Measurements from ENCODE around the gene LILRB1. TPM values are rescaled to one million over a fixed set of nuclear protein-coding genes. Genes with fewer than 3 reads are reported as not detected.

Gene LILRB1
- total RNA-seq, 4 donors from 2014 or later: 0.10 to 0.69 (median 0.50) TPM

DNA sequence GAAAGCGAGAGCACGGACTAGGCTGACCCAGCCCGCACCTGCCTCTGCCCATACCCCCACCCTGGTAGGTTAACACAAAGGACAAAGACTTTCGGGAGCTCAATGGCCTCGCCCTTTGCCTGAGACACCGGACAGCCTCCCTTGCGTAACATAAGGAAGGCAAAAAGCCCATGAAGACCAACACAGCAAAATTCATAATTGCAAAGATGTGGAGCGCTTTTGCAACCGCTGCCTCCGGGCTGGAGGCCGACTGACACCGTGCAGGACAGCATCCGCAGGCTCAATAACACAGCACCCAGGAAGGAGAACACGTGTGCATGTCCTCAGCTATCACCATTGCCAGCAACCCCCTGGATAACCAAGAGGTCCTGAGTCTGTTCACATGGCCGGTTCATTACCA is 21.5 kb upstream of the LILRB1 start:
- intact Hi-C loops (cut with DNase I; ENCODE audit: low total_unique reads): no loop called here
- WGBS, 2 donors: 76 to 93% methylated on average over 15 of the region's 15 CpGs
- H3K4me3 ChIP-seq (ENCODE audit: low read depth, poor library complexity, severe bottlenecking): no peak overlapping the region
- peak in 1 of 2 donors; percentile 43 for DNase-seq (ENCODE audit: low spot score in 2 of 2)
- no peak for TF ChIP-seq POLR2A (IDR thresholded peaks at IDR 0.05)
- TF ChIP-seq, protein P1, sequence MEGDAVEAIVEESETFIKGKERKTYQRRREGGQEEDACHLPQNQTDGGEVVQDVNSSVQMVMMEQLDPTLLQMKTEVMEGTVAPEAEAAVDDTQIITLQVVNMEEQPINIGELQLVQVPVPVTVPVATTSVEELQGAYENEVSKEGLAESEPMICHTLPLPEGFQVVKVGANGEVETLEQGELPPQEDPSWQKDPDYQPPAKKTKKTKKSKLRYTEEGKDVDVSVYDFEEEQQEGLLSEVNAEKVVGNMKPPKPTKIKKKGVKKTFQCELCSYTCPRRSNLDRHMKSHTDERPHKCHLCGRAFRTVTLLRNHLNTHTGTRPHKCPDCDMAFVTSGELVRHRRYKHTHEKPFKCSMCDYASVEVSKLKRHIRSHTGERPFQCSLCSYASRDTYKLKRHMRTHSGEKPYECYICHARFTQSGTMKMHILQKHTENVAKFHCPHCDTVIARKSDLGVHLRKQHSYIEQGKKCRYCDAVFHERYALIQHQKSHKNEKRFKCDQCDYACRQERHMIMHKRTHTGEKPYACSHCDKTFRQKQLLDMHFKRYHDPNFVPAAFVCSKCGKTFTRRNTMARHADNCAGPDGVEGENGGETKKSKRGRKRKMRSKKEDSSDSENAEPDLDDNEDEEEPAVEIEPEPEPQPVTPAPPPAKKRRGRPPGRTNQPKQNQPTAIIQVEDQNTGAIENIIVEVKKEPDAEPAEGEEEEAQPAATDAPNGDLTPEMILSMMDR (IDR thresholded peaks at IDR 0.05): no peak

DNA sequence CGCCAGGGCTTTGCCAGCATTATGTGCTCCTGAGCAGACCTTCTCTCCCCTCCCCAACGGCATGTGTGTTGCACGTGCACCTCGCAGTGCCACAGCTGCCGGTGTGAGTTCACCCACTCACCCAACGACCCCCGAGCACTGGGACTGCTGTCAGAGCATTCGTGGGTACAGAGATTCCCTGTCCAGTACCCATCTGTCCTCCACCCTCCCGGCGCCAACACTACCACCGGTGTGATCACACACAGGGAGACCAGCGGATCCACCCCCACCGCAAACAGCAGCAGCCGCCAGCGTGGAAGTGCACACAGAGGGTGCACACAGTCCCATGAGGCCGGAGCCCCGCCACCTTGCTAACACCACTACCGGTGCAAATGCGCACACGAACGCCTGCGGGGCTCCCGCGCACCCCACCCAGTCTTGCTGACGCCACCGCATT is 20.9 kb upstream of the LILRB1 start:
- 87 to 91% methylated on average over 19 to 26 of the region's 26 CpGs for WGBS, 2 donors
- intact Hi-C loops (cut with DNase I; ENCODE audit: low total_unique reads): no loop called here
- DNase-seq (ENCODE audit: low spot score in 2 of 2): peak in 1 of 2 donors; percentile 52
- TF ChIP-seq, protein P1 (IDR thresholded peaks at IDR 0.05): no peak
- no peak for TF ChIP-seq POLR2A (IDR thresholded peaks at IDR 0.05)
- H3K4me3 ChIP-seq (ENCODE audit: low read depth, poor library complexity, severe bottlenecking): no peak overlapping the region

DNA sequence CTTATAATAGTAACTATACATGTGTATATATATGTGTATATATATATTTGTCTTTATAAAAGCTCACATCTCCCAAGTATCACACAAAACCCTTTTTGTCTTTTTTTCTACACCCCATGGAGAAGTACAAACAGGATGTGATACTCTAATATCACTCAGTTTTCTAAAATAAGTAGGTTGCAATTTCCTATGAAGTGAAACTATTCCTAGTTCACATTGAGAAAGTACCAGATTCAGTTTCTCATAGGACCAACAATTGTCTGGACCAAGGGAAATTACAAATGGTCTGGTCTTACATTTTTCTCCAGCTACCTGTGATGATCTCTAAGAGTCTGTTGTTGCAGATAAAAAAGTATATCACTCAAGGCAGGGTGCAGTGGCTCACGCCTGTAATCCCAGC is 17.9 kb upstream of the LILRB1 start:
- 78 to 79% methylated on average over 1 of the region's 1 CpG for WGBS, 2 donors
- TF ChIP-seq POLR2A (IDR thresholded peaks at IDR 0.05): no peak
- TF ChIP-seq, protein P1 (IDR thresholded peaks at IDR 0.05): no peak
- DNase-seq (ENCODE audit: low spot score in 2 of 2): no peak
- H3K4me3 ChIP-seq (ENCODE audit: low read depth, poor library complexity, severe bottlenecking): no peak overlapping the region
- intact Hi-C loops (cut with DNase I; ENCODE audit: low total_unique reads): no loop called here

DNA sequence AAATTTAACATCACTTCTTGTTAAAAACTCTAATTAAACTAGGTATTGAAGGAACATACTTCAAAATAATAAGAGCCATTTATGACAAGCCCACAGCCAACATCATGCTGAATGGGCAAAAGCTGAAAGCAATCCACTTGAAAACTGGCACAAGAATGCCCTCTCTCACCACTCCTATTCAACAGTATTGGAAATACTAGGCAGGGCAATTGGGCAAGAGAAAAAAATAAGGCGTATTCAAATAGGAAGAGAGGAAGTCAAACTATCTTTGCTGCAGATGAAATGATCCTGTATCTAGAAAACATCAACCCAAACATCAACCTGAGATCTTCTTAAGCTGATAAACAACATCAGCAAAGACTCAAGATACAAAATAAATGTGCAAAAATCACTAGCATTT is 15.6 kb upstream of the LILRB1 start:
- no peak overlapping the region for H3K4me3 ChIP-seq (ENCODE audit: low read depth, poor library complexity, severe bottlenecking)
- 71 to 78% methylated on average over 1 of the region's 1 CpG for WGBS, 2 donors
- intact Hi-C loops (cut with DNase I; ENCODE audit: low total_unique reads): no loop called here
- DNase-seq (ENCODE audit: low spot score in 2 of 2): no peak
- TF ChIP-seq, protein P1 (IDR thresholded peaks at IDR 0.05): no peak
- TF ChIP-seq POLR2A (IDR thresholded peaks at IDR 0.05): no peak

DNA sequence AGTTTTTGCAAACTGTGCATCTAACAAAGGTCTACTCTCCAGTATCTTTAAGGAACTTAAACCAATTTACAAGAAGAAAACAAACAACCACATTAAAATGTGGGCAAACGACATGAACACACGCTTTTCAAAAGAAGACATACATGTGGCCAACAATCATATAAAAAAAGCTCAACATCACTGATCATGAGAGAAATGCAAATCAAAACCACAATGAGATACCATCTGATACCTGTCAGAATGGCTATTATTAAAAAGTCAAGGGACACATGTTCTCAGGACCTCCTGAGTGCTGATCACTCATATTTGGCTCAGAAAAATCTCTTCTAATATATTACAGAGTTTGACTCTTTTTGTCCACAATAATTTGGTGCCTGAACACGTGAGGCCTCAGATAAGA is 14.2 kb upstream of the LILRB1 start:
- no peak overlapping the region for H3K4me3 ChIP-seq (ENCODE audit: low read depth, poor library complexity, severe bottlenecking)
- 71 to 72% methylated on average over 3 of the region's 3 CpGs for WGBS, 2 donors
- no peak for TF ChIP-seq POLR2A (IDR thresholded peaks at IDR 0.05)
- DNase-seq (ENCODE audit: low spot score in 2 of 2): no peak
- intact Hi-C loops (cut with DNase I; ENCODE audit: low total_unique reads): no loop called here

DNA sequence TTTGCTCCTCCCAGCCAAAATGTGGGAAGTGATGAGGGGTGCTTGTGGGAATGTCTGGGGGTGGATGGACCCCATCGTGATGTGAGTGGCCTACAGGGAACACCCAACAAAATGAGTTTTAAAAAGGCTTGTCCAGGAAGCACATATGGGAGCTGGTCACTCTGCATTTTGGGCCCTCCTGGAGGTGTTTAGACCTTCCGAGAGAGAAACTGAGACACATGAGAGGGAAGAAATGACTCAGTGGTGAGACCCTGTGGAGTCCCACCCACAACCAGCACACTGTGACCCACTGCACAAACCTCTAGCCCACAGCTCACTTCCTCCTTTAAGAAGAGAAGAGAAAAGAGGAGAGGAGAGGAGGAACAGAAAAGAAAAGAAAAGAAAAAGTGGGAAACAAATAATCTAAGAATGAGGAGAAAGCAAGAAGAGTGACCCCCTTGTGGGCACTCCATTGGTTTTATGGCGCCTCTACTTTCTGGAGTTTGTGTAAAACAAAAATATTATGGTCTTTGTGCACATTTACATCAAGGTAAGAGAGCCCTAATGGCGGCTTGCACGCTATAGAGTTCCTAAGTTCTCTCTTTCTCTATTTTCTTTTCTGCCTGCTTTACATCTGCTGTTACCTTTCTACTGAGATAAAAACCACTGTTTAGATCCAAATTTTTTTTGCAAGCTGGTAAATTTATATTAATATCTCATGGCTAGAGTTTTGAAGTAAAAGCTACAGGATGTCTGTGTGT is 13.3 kb upstream of the LILRB1 start:
- H3K4me3 ChIP-seq (ENCODE audit: low read depth, poor library complexity, severe bottlenecking): no peak overlapping the region
- TF ChIP-seq POLR2A (IDR thresholded peaks at IDR 0.05): no peak
- TF ChIP-seq, protein P1 (IDR thresholded peaks at IDR 0.05): no peak
- intact Hi-C loops (cut with DNase I; ENCODE audit: low total_unique reads): no loop called here
- DNase-seq (ENCODE audit: low spot score in 2 of 2): no peak
- 52 to 57% methylated on average over 5 of the region's 5 CpGs for WGBS, 2 donors

All from lower leg skin (tissue), 4 donors.